ENCODE results near the gene PTPRT.

Gene PTPRT

GRCh38 chr20:43189554-43190331 lies at the start of gene PTPRT:
PTPRT (minus strand) TSS chr20:43189906; CDS start chr20:43189733, 173 bp downstream.
- no peak for DNase-seq (ENCODE audit: low spot score)

DNA sequence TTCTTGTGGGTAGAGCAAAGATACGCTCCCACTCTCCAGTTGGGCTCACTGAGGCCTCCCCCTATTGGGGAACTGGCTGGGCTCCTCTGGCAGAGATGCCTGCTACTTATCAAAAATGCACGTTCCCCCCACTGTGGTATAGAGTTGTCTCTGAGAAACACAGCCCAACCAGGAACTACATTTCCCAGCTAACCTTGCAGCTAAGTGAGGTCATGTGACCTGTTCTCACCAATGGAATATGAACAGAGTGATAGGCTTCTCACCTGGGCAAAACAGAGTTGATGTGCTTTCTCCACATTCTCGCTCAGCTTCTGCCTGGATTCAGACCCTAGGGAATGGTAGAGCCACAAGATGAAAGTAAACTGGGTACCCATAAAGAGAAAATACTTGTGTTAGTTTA lies 49.1 kb upstream of the PTPRT start:
- DNase-seq (ENCODE audit: low spot score), result no peak

- no peak for DNase-seq (ENCODE audit: low spot score)
Observed at GRCh38 chr20:43238266-43238665, 48.6 kb upstream of the PTPRT start.

GRCh38 chr20:43237651-43238168 lies 48.0 kb upstream of the PTPRT start:
- DNase-seq (ENCODE audit: low spot score), result no peak

DNA sequence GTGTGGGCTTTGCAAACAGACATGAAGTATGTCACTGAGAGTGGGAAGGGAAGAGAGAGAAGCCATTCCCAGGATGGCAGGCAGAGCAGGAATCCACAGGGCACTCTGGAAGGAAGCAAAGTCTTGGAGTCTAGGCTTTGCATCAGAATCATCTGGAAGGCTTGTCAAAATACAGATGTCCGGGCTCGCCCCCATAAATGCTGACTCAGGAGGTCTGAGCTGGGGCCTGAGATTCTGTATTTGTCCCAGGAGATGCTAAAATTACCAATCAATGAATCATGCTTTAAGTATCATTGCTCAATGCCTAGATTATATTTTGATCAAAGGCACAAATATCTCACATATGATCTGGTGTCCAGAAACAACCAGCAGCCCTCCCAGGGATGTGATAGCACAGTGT lies 46.3 kb upstream of the PTPRT start:
- no peak for DNase-seq (ENCODE audit: low spot score)

GRCh38 chr20:43231829-43232228 lies 42.1 kb upstream of the PTPRT start:
- DNase-seq (ENCODE audit: low spot score), result no peak

DNA sequence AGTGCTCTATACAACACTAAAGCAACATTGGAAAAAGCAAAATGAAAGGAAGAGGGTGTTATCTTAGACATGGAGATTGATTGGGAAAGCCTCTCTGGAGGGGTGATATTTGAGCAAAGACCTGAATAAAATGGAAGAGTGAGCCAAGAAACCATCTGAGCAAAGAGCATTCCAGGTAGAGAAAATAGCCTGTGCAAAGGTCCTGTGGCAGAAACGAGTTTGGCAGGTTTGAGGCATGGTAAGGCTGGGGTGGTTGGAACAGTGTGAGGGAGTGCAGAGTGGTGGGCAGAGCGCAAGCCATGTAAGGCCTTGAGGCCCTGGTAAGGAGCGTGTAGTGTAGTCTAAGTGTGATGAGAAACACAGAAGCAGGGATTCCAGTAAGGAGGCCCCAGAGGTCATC lies 40.0 kb upstream of the PTPRT start:
- DNase-seq (ENCODE audit: low spot score), result no peak

- no peak for DNase-seq (ENCODE audit: low spot score)
Observed at GRCh38 chr20:43220612-43221011, 30.9 kb upstream of the PTPRT start.

DNA sequence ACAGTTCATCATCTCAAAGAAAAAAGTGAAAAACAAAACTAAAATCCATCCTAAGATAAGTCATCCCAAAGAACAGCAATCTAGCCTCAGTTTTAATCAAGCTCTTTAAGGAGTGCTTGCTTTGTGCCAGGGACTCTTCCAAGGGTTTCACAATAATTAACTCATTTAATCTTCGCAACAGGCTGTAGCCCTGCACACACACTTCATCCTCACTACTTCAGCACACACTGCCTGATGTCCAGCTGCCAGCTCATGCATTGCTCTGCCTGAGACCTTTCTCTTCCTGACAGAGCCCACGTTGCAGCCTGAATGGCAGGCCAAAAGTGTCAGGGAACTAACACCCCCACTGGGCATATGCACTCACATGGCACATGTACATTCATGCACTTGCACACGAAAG lies 21.2 kb upstream of the PTPRT start:
- no peak for DNase-seq (ENCODE audit: low spot score)

DNA sequence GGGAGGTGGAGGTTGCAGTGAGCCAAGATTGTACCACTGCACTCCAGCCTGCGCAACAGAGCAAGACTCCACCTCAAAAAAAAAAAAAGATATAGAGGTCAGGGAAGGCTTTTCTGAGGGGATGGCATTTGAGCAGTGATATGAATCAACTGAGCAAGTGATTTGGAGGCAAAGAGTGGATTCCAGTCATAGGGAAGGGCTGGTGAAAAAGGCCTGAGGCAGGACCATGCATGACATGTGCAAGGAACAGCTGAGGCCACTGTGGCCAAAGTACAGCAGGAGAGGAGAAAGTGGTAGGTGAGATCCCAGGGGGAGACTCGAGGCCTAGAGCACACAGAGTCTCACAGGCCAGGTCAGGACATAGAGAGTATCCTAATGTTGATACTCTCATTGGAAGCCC lies 20.1 kb upstream of the PTPRT start:
- DNase-seq (ENCODE audit: low spot score), result no peak

GRCh38 chr20:43205699-43206098 lies 16.0 kb upstream of the PTPRT start:
- DNase-seq (ENCODE audit: low spot score), result no peak

DNA sequence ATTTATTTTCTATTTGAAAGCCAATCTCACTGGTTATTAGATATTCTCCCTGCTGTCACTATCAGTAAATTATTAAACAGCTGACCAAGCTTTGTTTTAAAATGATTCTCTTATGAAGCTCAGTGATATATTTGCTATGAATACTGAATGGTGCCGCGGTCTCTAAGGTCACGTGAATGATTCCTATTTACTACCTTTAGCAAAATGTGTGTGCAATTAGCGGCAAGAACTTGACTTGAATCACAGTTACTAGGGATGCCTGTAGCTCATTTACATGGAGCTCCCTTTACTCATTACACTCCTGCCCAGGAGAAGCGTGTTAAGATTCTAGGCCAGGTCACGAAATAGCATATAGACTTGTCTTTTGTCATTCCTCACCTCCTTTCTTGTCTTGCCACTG lies 12.4 kb upstream of the PTPRT start:
- no peak for DNase-seq (ENCODE audit: low spot score)

- DNase-seq (ENCODE audit: low spot score), result no peak
Observed at GRCh38 chr20:43198607-43199006, 8.9 kb upstream of the PTPRT start.

- DNase-seq (ENCODE audit: low spot score), result no peak
Observed at GRCh38 chr20:43196243-43196642, 6.5 kb upstream of the PTPRT start.

- DNase-seq (ENCODE audit: low spot score), result no peak
Observed at GRCh38 chr20:43194137-43194536, 4.4 kb upstream of the PTPRT start.

DNA sequence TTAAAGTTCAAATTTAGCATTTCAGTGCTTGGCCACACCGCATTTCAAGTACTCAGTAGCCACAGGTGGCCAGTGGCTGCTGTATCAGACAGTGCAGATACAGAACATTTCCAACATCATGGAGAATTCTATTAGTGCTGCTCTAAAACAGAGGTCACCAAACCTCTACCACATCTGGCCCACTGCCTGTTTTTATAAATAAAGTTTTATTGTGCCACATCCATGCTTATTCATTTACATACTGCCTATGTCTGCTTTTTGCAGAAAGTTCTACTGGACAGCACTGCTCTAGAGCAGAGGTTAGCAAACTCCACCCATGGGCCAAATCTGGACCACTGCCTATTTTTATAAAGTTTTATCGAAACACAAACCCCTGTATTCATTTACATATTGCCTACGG lies 3.7 kb upstream of the PTPRT start:
- no peak for DNase-seq (ENCODE audit: low spot score)

- DNase-seq (ENCODE audit: low spot score), result no peak
Observed at GRCh38 chr20:43191946-43192863, 2.5 kb upstream of the PTPRT start.

DNA sequence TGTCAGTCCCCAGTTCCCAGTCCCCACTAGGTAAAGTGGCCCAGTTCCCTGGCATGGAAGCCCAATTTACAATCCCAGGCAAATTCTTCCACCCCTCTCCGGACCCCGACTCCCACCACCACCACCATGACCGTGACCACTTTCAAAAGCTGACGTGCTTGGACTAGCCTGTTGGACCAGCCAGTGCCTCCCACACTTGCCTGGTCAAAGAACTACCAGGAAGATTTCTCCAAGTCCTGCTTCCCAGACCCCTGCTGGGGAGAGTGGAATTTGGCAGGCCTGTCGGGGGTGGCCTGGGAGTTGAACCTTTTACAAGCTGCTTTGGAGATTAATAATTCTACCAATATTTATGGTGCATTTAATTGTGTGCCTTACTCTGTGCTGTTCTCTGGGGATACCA lies 1.4 kb upstream of the PTPRT start:
- no peak for DNase-seq (ENCODE audit: low spot score)

GRCh38 chr20:43190332-43190953 lies 737 bp upstream of the PTPRT start:
- no peak for DNase-seq (ENCODE audit: low spot score)

- no peak for DNase-seq (ENCODE audit: low spot score)
Observed at GRCh38 chr20:43188861-43189553, 699 bp downstream of the PTPRT start.

- DNase-seq (ENCODE audit: low spot score), result no peak
Observed at GRCh38 chr20:43188234-43188653, 1.5 kb downstream of the PTPRT start.

Measured in hematopoietic multipotent progenitor cell treated with erythropoietin and hydrocortisone succinate and interleukin-3 and kit ligand, for 17 days (in vitro differentiated cells).